T-helper 1 cell treated with Interleukin-12 subunit alpha and Interleukin-12 subunit beta and Interleukin-4 antibody, amounts not matched to agents 30 ng/mL and 1 ng/mL, for 36 hours (primary cell): Measurements from ENCODE around the gene BEST1. TPM values are rescaled to one million over a fixed set of nuclear protein-coding genes. Genes with fewer than 3 reads are reported as not detected.

Experiments used
- intact Hi-C: fragments of 100-400 bp; cut with micrococcal nuclease; formaldehyde crosslinking; loops from one replicate; pipeline ENCODE4 v1.15.1; 2024
- total RNA-seq: library from RNA; stranded (reverse); gene quantifications from 2 replicates; pipeline ENCODE4 v1.2.3, GENCODE V29; 2022

BEST1 gene
- total RNA-seq, 1 donor from 2014 or later = 0.44 TPM

DNA sequence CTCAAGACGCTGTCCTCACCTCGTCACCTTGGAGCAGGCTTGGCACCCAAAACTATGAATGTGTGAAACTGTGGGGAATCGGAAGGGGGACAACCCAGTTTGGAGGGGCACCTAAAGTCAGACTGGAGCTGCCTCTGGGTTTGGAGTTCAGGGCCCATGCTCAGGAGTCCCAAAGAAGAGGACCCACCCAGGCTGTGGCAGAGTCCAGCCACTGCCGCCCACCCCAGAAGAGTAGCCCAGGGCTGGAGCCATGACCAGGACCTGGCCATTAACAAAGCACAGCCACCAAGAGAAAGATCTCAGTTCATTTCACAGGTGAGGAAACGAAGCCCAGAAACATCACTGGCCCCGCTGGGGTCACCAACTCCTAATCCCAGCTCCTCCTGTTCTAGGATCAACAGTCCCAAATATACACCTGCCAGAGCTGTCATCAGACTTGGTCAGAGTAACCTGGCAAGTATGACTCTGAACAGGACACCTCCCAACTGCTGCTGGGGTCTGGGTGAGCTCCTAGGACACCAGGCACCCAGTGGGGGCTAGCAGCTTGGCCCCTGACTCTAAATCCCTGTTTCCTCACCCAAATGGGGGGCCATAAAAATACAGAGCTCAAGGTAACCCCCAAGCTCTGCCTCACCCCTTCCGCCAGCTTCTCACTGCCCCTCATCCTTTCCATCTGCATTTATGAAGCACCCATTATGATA is 35.5 kb upstream of the BEST1 start:
- intact Hi-C loops = no loop called here

DNA sequence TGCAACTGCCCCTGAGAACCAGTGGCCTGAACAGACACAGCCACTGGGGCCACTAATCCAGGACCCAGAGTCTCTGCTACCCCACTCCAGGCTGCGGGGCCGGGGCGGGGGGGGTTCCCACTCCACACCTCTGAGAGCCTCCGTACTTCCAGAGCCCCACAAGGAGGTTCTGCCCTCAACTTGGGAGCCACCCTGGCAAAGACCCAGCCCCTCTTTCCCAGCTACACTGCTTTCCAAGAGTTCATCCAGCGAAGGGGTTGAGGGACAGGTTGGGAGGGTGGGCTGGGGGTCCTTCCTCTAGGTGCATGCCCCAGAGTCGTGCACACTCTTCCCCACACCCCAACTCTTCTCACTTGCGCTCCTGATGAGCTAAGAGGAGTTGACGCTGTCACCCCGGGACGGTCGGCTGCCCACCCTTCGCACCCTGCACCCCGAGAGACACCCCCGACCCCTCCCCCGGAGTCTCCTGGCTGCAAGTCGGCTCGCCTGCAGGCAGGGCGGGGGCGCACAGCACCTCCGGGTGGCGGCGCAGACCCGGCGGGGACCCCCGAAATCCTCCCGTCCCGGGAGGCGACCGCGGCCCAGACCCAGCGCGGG is 33.3 kb upstream of the BEST1 start:
- intact Hi-C loops = no loop called here

- intact Hi-C loops = no loop called here
Observed at GRCh38 chr11:61917334-61918109, 32.6 kb upstream of the BEST1 start, which contains the start of gene RAB3IL1. Gene RAB3IL1 (minus strand): TSS chr11:61917566. CDS start chr11:61917367, 199 bp downstream.

DNA sequence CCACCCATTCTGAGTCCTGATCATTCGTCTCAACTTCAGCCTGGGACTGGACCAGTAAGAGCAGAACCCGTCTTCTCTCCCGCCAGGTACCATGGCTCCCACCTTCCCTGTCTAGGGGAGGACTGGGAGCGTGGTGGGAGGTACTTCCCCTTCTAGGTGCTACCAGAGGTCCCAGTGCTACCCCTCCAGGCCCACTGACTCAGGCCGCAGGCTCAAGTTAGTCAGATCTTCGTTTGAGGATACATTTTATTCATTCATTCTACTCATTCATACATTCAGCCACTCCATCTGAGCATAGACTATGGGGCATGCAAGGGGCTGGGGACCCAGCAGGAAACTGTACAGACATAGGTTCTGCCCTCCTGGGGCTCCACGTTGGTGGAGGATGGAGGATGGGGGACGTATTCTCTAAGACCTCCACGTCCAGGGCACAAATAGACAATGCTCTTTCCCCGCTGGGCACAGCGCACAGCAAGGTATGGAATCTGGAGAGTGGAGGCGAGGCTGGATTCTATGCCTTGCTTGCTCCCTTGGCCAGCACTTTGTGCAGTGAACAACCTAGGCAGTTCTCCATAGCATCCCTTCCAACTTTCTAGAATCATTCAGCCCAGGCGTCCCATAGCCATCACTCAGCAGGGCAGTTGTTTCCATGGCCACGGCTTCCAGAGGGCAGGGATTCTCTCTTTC is 31.8 kb upstream of the BEST1 start:
- intact Hi-C loops = no loop called here

GRCh38 chr11:61918938-61919704 is 31.0 kb upstream of the BEST1 start:
- intact Hi-C loops = no loop called here

GRCh38 chr11:61919705-61920631 is 30.2 kb upstream of the BEST1 start:
- intact Hi-C loops = no loop called here

DNA sequence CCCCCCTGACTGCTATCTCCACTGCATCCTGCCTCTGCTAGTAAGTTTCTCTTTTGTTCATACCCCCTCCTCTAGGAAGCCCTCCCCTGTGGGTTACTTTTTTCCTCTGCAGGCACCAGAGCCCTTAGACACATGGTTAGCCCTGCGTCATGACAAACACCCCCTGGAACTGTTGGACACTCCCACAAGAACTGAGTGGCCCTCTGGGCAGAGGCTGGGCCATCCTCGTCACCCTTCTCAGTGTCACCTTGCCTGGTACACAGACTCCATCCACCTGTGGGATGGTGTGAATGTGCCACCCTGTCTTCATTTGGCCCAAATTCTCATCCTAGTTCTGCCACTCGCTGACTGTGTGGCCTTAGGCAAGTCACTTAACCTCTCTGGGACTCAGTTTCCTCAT is 28.7 kb upstream of the BEST1 start:
- intact Hi-C loops = no loop called here

DNA sequence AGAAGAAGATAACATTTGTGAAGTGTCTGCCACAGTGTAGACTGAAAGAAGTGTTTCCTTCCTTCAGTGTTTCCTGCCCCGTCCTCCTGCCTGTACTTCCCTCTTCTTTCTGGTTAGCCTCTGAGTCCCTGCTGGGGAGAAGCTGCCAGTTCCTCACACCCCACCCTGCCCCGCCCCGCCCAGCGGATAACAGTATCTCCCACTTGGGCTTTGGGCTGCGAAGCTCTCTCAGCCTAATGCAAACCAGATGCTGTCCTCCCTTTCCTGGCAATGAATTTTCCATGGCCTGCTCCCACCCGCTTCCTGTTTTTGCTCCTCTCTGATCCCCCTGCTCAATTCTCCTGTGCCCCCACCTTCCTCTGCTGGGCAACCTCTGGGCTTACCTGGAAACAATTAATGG is 27.6 kb upstream of the BEST1 start:
- intact Hi-C loops = no loop called here

DNA sequence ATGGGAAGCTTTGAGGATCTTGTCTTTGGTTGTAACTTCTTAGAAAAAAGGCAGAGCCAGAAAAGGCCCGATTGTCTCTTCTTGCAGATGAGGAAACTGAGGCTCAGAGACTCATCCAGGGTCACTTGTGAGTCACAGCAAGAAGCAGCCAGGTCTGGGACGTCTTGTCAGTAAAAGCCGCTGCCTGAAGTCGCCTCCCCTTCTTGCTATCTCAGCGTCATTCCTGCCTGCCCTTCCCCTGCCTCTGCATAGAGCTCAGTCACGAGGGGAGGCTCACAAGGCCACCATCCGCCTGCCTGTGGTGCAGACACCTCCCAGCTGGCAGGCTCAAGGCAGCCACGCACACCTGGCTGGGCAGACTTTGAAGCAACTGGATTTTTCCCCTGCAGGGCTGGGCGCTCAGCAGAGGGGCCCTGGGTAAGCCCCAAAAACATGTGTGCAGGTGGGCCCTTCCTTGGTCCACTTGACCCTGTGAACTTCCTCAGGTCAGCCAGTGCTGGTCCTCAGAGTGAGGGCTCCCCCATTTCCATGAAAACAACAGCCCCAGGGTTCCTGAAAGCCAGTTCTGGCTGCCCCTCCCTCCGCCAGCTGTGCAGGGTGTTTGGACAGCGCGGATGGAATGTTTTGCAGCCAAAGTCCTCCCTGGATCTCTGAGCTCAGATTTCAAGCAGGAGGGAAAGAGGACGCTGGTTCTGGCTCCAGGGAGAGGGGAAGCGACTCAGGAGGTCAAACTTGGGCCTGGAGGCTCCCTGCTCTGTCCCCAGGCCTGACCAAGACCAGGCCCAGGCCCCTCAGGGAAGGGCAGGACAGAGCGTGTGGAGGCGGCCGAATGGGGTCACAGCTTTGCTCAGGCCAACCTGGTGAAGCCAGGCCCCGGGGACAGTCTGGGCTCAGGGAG is 26.7 kb upstream of the BEST1 start:
- intact Hi-C loops = no loop called here

GRCh38 chr11:61924064-61924455 is 26.1 kb upstream of the BEST1 start:
- intact Hi-C loops = no loop called here

- intact Hi-C loops = no loop called here
Observed at GRCh38 chr11:61925736-61926135, 24.4 kb upstream of the BEST1 start.

- intact Hi-C loops = no loop called here
Observed at GRCh38 chr11:61926235-61926634, 23.9 kb upstream of the BEST1 start.

GRCh38 chr11:61927501-61927900 is 22.6 kb upstream of the BEST1 start:
- intact Hi-C loops = no loop called here

GRCh38 chr11:61928606-61929005 is 21.5 kb upstream of the BEST1 start:
- intact Hi-C loops = no loop called here

- intact Hi-C loops = no loop called here
Observed at GRCh38 chr11:61930933-61931332, 19.2 kb upstream of the BEST1 start.

DNA sequence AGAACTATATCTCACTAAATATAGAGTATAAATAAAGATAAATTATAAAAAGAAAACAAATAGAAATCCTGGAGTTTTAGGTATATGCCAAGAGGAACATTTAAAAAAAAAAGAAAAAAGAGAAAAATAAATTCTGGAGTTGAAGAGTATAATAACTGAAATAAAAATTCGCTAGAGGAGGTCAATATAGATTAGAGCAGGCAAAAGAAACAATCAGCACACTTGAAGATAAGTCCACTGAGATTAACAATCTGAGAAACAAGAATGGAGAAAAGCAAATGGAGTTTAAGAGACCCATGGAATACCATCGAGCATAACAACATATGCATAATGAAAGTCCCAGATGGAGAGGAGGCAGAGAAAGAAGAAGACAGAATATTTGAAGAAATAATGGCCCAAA is 14.3 kb upstream of the BEST1 start:
- intact Hi-C loops = no loop called here

DNA sequence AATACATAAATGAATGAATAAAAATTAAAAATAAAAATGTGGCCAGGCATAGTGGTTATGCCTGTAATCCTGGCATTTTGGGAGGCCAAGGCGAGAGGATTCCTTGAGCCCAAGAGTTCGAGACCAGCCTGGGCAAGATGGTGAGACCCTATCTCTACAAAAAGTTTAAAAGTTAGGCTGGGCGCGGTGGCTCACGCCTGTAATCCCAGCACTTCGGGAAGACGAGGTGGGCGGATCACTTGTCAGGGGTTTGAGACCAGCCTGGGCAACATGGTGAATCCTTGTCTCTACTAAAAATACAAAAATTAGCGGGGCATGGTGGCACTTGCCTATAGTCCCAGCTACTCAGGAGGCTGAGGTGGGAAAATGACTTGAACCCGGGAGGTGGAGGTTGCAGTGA is 9.7 kb upstream of the BEST1 start:
- intact Hi-C loops = no loop called here

GRCh38 chr11:61945191-61945590 is 5.0 kb upstream of the BEST1 start:
- intact Hi-C loops = no loop called here

DNA sequence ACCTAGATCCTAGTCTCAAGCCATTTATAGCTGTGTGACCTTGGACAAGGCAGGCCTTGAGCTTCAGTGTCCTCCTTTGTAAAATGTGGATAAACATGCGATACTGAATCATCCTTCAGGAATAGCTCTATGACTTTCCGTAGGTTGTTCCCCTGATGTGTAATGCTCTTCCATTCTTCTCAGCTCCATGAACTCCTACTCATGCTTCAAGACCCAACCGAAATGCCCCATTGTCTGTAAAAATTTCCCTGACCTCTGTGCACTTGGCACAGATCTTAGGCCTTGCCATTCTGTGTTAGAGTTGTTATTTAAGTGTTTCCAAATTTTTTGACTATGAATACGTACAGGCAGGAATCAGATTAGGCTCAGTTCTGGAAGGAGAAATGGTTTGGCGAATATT is 3.3 kb upstream of the BEST1 start:
- intact Hi-C loops = loop anchor here (1.0 kb wide), 5 partner anchors 48 to 161 kb away; no protein-coding TSS in a partner anchor
